Upper lobe of left lung (tissue), 6 donors: Measurements from ENCODE around the gene SLC25A25. TPM values are rescaled to one million over a fixed set of nuclear protein-coding genes. Genes with fewer than 3 reads are reported as not detected.

Experiments used
- ATAC-seq, 2 donors: fragments of 200-7000 bp; cut with Tn5 transposase; one replicate each; pipeline ENCODE4 v1.9.1; 2022; ENCODE audit warnings: mild to moderate bottlenecking in 2 of 2, moderate library complexity in 2 of 2; ENCODE audit not compliant: low FRiP score in 2 of 2
- DNase-seq, 2 donors: peaks; one replicate each; pipeline ENCODE4 v3.0.0-alpha.2; 2019 to 2020
- H3K27ac ChIP-seq, 4 donors: fragments of 200-600 bp; sonication (generic); one replicate each; pipeline ENCODE4 v1.5.1; 2016 to 2019
- H3K27me3 ChIP-seq, 4 donors: fragments of 200-600 bp; sonication (generic); one replicate each; pipeline ENCODE4 v1.5.1; 2017 to 2019
- H3K36me3 ChIP-seq, 4 donors: fragments of 200-600 bp; sonication (generic); one replicate each; pipeline ENCODE4 v1.5.1; 2016 to 2019
- H3K4me1 ChIP-seq, 4 donors: fragments of 200-600 bp; sonication (generic); one replicate each; pipeline ENCODE4 v1.5.1; 2018 to 2019
- H3K4me3 ChIP-seq, 4 donors: fragments of 200-600 bp; sonication (generic); one replicate each; pipeline ENCODE4 v1.5.1; 2017 to 2019; ENCODE audit warnings: mild to moderate bottlenecking in 2 of 4, moderate library complexity in 1 of 4
- H3K9me3 ChIP-seq, 4 donors: fragments of 200-600 bp; sonication (generic); one replicate each; pipeline ENCODE4 v1.5.1; 2018 to 2019
- EP300 ChIP-seq, 4 donors: sonication (generic); formaldehyde crosslinking; IDR thresholded peaks; one replicate each; pipeline ENCODE4 v1.5.1; 2017; ENCODE audit warnings: antibody characterized with exemption in 4 of 4, control low read depth in 2 of 4
- POLR2A ChIP-seq, 4 donors: fragments of 450-650 bp; IDR thresholded peaks; one replicate each; pipeline ENCODE4 v1.5.1; 2016 to 2017; ENCODE audit warnings: antibody characterized with exemption in 4 of 4, mild to moderate bottlenecking in 2 of 4
- POLR2AphosphoS5 ChIP-seq, 2 donors: sonication (generic); formaldehyde crosslinking; IDR thresholded peaks; one replicate each; pipeline ENCODE4 v1.5.1; 2017; ENCODE audit warnings: antibody characterized with exemption in 2 of 2
- WGBS, 2 donors: methylation state at CpG; one replicate each; pipeline ENCODE4 v1.1.5; 2017 to 2018; 5-methylcytosine and 5-hydroxymethylcytosine counted together
- total RNA-seq, 6 donors: library from RNA; depleted of rRNA in 4 of 6; stranded (reverse); fragments of >200 nt in 4 of 6; gene quantifications; one replicate each; pipeline versions ENCODE4 v1.1.0 to v1.2.1, GENCODE V29; 2016 to 2021
- TF ChIP-seq, protein P1 (sequence below), 6 experiments: fragments of 450-650 bp in 4 of 6; fragments of 200-600 bp in 2 of 6; sonication (generic) in 2 of 6; IDR thresholded peaks; one replicate each; pipeline ENCODE4 v1.5.1; 2016 to 2019; ENCODE audit warnings: antibody characterized with exemption in 6 of 6
- donor health status: DM: no; HTN: no; CAD: no; lungs with moderate emphysema.
- donor health status: DM: no; HTN: yes; CAD: no; lungs with severe emphysema.

Gene SLC25A25
- total RNA-seq, 6 donors from 2014 or later: 23.6 to 40.2 (median 33.7) TPM

DNA sequence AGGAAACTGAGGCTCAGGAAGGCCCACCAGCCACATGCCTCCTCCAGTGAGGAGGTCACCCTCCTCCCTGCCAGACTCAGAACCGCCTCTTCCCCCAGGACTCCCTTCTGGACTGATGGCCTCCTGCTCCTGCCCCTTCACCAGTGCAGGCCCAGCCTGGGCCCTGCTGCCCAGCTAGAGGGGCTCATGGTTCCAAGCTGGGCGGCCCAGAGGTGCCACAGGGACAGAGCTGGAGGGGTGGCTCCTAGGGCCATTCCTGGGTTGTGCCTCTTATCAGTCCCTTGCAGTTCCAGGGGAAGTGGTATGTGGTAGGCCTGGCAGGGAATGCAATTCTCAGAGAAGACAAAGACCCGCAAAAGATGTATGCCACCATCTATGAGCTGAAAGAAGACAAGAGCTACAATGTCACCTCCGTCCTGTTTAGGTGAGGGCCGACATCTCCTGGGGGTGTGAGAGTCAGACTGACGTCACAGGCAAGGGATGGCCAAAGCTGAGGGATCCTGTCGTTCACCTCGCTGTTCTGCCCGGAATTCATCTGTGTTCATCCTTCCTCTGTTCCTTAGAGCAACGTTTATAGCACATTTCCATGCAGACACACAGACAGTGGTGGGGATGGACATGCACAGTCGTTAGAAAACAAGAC is 82.0 kb downstream of the SLC25A25 start:
- Histone ChIP-seq H3K4me3 (peak overlapping the region in 1 of 4 donors; percentile 4), H3K36me3 (no peaks in the 10 kb centered on the region), H3K9me3 (no peaks in the 10 kb centered on the region), H3K27me3 (no peaks in the 10 kb centered on the region), H3K27ac (peak overlapping the region; percentile 66 to 81 (median 75)), H3K4me1 (peaks cover 16 to 33% (median 22%) of the 10 kb centered on the region in 4 donors)
- TF ChIP-seq, protein P1, sequence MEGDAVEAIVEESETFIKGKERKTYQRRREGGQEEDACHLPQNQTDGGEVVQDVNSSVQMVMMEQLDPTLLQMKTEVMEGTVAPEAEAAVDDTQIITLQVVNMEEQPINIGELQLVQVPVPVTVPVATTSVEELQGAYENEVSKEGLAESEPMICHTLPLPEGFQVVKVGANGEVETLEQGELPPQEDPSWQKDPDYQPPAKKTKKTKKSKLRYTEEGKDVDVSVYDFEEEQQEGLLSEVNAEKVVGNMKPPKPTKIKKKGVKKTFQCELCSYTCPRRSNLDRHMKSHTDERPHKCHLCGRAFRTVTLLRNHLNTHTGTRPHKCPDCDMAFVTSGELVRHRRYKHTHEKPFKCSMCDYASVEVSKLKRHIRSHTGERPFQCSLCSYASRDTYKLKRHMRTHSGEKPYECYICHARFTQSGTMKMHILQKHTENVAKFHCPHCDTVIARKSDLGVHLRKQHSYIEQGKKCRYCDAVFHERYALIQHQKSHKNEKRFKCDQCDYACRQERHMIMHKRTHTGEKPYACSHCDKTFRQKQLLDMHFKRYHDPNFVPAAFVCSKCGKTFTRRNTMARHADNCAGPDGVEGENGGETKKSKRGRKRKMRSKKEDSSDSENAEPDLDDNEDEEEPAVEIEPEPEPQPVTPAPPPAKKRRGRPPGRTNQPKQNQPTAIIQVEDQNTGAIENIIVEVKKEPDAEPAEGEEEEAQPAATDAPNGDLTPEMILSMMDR (IDR thresholded peaks at IDR 0.05): no peak
- TF ChIP-seq POLR2A (IDR thresholded peaks at IDR 0.05) (no peak), EP300 (IDR thresholded peaks at IDR 0.05) (no peak), POLR2AphosphoS5 (IDR thresholded peaks at IDR 0.05) (no peak)
- ATAC-seq (no peak), DNase-seq (no peak)
- 57 to 60% methylated on average over 8 to 11 of the region's 11 CpGs for WGBS, 2 donors

DNA sequence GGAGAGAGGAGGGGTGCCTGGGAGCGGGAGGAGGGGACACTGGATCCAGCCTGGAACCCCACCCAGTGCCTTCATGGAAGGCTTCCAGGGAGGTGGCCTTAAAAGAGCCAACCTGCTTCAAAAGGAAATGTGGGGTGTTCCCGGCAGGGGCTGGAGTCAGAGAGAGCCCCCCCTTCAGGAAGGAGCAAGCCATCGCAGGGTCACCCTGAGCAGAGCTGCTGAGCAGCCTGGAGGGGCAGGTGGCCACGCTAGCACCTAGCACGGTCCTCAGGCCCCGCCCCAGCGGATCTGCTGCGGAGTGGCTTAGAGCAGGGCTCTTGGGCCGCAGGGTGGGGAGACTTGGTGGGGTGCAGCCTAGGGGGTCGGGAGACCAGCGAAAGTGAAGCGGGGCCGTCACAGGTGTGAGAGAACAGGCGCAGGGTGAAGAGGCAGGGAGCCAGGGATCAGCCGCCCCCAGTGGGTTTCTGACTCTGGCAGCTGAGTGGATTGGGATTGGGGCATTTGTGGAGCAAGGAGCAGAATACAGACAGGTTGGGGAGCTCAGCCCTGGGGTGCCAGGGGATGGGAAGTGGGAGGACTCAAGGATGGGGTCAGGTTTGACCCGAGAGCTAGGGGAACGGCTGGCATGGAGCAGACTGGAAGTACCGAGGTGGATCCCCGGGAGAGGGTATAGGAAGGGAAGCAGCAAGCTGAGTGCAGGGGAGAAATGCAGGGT is 82.7 kb downstream of the SLC25A25 start:
- TF ChIP-seq, protein P1 (IDR thresholded peaks at IDR 0.05): peak in 2 of 6 experiments; percentile 15 to 28
- no peak for TF ChIP-seq EP300 (IDR thresholded peaks at IDR 0.05)
- DNase-seq (peak; percentile 53 to 75), ATAC-seq (no peak)
- Histone ChIP-seq H3K4me1 (peaks cover 16 to 33% (median 22%) of the 10 kb centered on the region in 4 donors), H3K9me3 (no peaks in the 10 kb centered on the region), H3K4me3 (peak overlapping the region in 1 of 4 donors; percentile 4), H3K27ac (peak overlapping the region in 3 of 4 donors; percentile 73 to 81 (median 77)), H3K36me3 (no peaks in the 10 kb centered on the region), H3K27me3 (no peaks in the 10 kb centered on the region)
- 61 to 76% methylated on average over 17 to 19 of the region's 19 CpGs for WGBS, 2 donors

DNA sequence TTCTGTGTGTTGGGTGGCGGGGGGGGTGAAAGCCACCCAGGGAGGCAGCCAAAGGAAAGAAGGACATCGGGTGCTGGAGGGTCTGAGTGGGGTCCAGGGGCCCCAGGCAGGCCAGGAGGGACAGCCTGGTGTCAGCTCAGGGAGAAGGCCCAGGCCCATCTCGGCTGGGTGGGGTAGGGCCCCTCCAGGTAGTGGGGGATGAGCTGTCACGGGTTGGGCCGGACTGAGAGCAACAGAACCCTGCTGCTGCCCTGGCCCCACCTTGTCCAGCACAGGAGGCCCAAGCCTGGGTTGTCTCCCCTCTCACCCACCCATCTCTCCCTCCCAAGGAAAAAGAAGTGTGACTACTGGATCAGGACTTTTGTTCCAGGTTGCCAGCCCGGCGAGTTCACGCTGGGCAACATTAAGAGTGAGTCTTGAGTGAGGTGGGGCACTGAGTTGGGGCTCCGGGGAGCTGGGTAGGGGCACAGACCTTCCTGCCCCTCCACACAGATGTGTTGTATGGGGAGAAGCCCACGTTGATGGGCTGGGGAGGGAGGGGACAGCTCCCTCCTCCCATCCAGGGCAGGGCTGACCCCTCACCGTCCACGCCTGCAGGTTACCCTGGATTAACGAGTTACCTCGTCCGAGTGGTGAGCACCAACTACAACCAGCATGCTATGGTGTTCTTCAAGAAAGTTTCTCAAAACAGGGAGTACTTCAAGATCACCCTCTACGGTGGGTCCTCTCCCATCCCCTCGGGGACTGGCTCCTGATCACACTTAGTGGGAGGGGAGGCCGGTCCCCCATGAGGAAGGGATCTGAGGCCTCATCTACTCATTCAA is 83.5 kb downstream of the SLC25A25 start:
- WGBS, 2 donors: 89 to 93% methylated on average over 14 to 18 of the region's 18 CpGs
- ATAC-seq (no peak), DNase-seq (no peak)
- peak overlapping the region in 1 of 4 donors; percentile 3 for H3K4me3 ChIP-seq
- peaks cover 16 to 29% (median 22%) of the 10 kb centered on the region in 4 donors for H3K4me1 ChIP-seq
- peak overlapping the region in 2 of 4 donors; percentile 28 to 73 for H3K27ac ChIP-seq
- TF ChIP-seq EP300 (IDR thresholded peaks at IDR 0.05) (no peak), POLR2A (IDR thresholded peaks at IDR 0.05) (no peak), POLR2AphosphoS5 (IDR thresholded peaks at IDR 0.05) (no peak)
- TF ChIP-seq, protein P1 (IDR thresholded peaks at IDR 0.05): no peak
- no peaks in the 10 kb centered on the region for H3K27me3 ChIP-seq
- no peaks in the 10 kb centered on the region for H3K9me3 ChIP-seq
- no peaks in the 10 kb centered on the region for H3K36me3 ChIP-seq

DNA sequence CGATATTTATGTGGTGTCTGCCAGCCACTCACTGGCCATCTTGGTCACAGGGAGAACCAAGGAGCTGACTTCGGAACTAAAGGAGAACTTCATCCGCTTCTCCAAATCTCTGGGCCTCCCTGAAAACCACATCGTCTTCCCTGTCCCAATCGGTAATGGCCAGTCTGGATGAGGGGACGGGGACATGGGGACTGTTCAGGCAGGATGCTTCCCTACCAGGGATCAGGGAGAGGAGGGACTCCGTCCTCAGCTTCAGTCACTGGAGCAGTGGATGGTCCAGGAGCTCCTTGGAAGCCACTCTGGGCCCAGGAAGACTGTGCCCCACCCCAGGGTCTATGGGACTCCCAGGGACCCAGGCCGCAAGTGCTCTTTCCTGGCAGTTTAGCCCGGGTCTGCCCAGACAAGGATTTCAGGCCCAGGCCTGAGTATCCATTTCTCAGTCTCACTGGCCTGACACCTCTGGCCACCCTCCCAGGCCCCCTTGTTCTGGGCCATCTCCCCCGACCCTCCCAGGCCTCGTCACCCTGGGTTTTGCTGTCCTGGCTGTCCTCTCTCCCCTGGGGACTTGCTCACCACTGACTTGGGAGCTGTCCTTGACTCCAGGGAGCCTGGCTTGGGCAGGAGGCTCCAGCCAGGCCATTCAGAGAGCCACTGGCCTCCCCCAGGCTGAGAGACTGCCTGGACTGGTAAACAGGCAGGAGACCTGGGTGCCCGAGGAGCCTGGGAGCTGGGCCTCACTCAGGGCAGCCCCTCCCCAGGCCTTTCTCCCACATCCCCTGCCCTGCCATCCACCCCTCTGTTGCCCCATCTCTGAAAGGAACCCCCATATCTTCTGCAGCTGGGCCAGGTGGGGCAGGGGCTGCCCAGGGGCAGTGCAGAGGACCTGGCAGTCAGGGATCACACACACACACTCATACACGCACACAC is 84.4 kb downstream of the SLC25A25 start:
- Histone ChIP-seq H3K27ac (no peak overlapping the region), H3K36me3 (no peaks in the 10 kb centered on the region), H3K27me3 (no peaks in the 10 kb centered on the region), H3K4me3 (no peak overlapping the region), H3K9me3 (no peaks in the 10 kb centered on the region), H3K4me1 (peaks cover 16 to 29% (median 22%) of the 10 kb centered on the region in 4 donors)
- ATAC-seq: no peak
- WGBS, 2 donors: 94% methylated on average over 11 to 13 of the region's 13 CpGs
- TF ChIP-seq EP300 (IDR thresholded peaks at IDR 0.05): no peak
- TF ChIP-seq, protein P1 (IDR thresholded peaks at IDR 0.05): no peak
- no peak for TF ChIP-seq POLR2A (IDR thresholded peaks at IDR 0.05)
- TF ChIP-seq POLR2AphosphoS5 (IDR thresholded peaks at IDR 0.05): no peak
- no peak for DNase-seq
